Measurements from ENCODE around the gene MAMDC2. TPM values are rescaled to one million over a fixed set of nuclear protein-coding genes. Genes with fewer than 3 reads are reported as not detected.

Gene MAMDC2
- total and polyA plus RNA-seq, 2 of the 4 experiments (the other 2 are of a cell fraction), result 5.0 to 5.2 TPM

- Histone ChIP-seq H3K9me1 (ENCODE audit: insufficient read depth, low read length) (peaks cover 6% of the 10 kb centered on the region), H3K18ac (ENCODE audit: low read depth, low read length) (no peak overlapping the region), H4K8ac (ENCODE audit: low read depth in 2 of 2, low read length in 2 of 2) (no peak overlapping the region), H2AK5ac (ENCODE audit: low read depth, low read length) (0 out of 2 replicates have a peak overlapping the region, but pooled peaks have one; percentile 40), H3K9ac (ENCODE audit: low read depth, low read length) (no peak overlapping the region), H3K79me1 (ENCODE audit: low read depth in 1 of 2, low read length in 2 of 2) (peaks cover 22 to 73% of the 10 kb centered on the region in 2 experiments), H3K4ac (ENCODE audit: low read depth, low read length) (no peak overlapping the region), H4K91ac (ENCODE audit: insufficient read depth, low read depth, low read length) (no peak overlapping the region), H3K27ac (ENCODE audit: insufficient read depth, low read length) (no peak overlapping the region), H3K23ac (ENCODE audit: low read depth, low read length) (peak overlapping the region; percentile 15; the same call in 1 of the 2 replicates), H4K20me1 (ENCODE audit: insufficient read depth, low read length) (peaks cover 25% of the 10 kb centered on the region), H3K4me1 (ENCODE audit: control insufficient read depth, insufficient read depth, low read length) (peaks cover 26% of the 10 kb centered on the region), H3K4me3 (ENCODE audit: insufficient read depth, low read depth, low read length) (no peak overlapping the region), H2BK15ac (ENCODE audit: low read depth, low read length) (no peak overlapping the region), H3K4me2 (ENCODE audit: low read depth, low read length) (peak overlapping the region; percentile 75), H2BK120ac (ENCODE audit: low read depth, low read length) (no peak overlapping the region), H4K5ac (ENCODE audit: low read depth, low read length) (no peak overlapping the region), H2AFZ (replicated peaks; ENCODE audit: low read length, poor library complexity) (no peak overlapping the region), H2BK5ac (ENCODE audit: low read depth, low read length, poor library complexity, severe bottlenecking) (no peak overlapping the region), H3K27me3 (ENCODE audit: control insufficient read depth, insufficient read depth, low read length) (no peaks in the 10 kb centered on the region), H3K9me3 (ENCODE audit: control insufficient read depth, insufficient read depth, low read length) (0 out of 2 replicates have a peak, but pooled peaks cover 2% of the 10 kb centered on the region), H2AK9ac (replicated peaks; ENCODE audit: low read depth, low read length, poor library complexity) (no peak overlapping the region), H3K36me3 (ENCODE audit: control insufficient read depth, insufficient read depth, low read length) (peaks cover 22% of the 10 kb centered on the region), H3K14ac (replicated peaks; ENCODE audit: low read depth, low read length) (no peak overlapping the region), H3K56ac (ENCODE audit: extremely low read depth, insufficient read depth, low read length) (no peak overlapping the region), H2BK20ac (ENCODE audit: low read depth, low read length) (no peak overlapping the region)
- TF ChIP-seq BHLHE40 (IDR thresholded peaks at IDR 0.05; ENCODE audit: low read depth, low read length) (no peak), CEBPB (IDR thresholded peaks at IDR 0.05; ENCODE audit: low read depth, low read length) (no peak), MXI1 (IDR thresholded peaks at IDR 0.05; ENCODE audit: borderline replicate concordance, low read depth, low read length) (no peak), ELK1 (IDR thresholded peaks at IDR 0.05; ENCODE audit: borderline replicate concordance, low read depth, low read length) (no peak)
- 100% methylated on average over 2 of the region's 8 CpGs; no CpG with 5 or more reads in 1 of the 2 experiments for WGBS, 2 experiments (ENCODE audit: extremely low coverage in 2 of 2, insufficient read length in 1 of 2)
- ChIA-PET CTCF (no interaction called here), POLR2A (ENCODE audit: unreplicated experiment) (interaction anchor here (0.6 kb wide), 1 partner anchor 20 kb away, joined by 3 read pairs; no protein-coding TSS in a partner anchor)
- ATAC-seq (ENCODE audit: low read depth) (no peak), DNase-seq (no peak)
- in situ Hi-C loops (cut with MboI; ENCODE audit: low sequenced_read_pairs) (no loop called here), dilution Hi-C loops (cut with HindIII; ENCODE audit: low sequenced_read_pairs, unreplicated experiment) (no loop called here), intact Hi-C loops (cut with micrococcal nuclease) (no loop called here)
- BruUV-seq (replicated peaks), result no TSS peak
These were observed 217.0 kb downstream of the MAMDC2 start for GRCh38 chr9:70260606-70261005.

Measured in IMR-90 (cell line).